ENCODE data around the gene AGAP1. TPM values are rescaled to one million over a fixed set of nuclear protein-coding genes. Genes with fewer than 3 reads are reported as not detected.
A peak's percentile ranks its signal among the peaks of the same experiment; 100 is the strongest.

Gene AGAP1
- polyA plus RNA-seq, 1 donor from 2014 or later = 17.4 TPM

GRCh38 chr2:235649418-235649817 is 155.6 kb downstream of the AGAP1 start:
- no peaks in the 10 kb centered on the region for H3K9me2 ChIP-seq (ENCODE audit: insufficient read depth, low read length)
- H2AFZ ChIP-seq (ENCODE audit: low read depth, low read length) = no peak overlapping the region
- TF ChIP-seq CTCF (IDR thresholded peaks at IDR 0.05; ENCODE audit: poor library complexity, severe bottlenecking) = no peak
- TF ChIP-seq SMC3 (conservative IDR thresholded peaks at IDR 0.05; ENCODE audit: poor library complexity) = no peak
- TF ChIP-seq EP300 (conservative IDR thresholded peaks at IDR 0.05; ENCODE audit: poor library complexity, severe bottlenecking) = no peak
- TF ChIP-seq RAD21 (conservative IDR thresholded peaks at IDR 0.05) = no peak
- no peak for TF ChIP-seq POLR2AphosphoS5 (IDR thresholded peaks at IDR 0.05)
- no peak overlapping the region for H3K4me3 ChIP-seq (ENCODE audit: low read length)
- no peaks in the 10 kb centered on the region for H3K79me2 ChIP-seq (replicated peaks; ENCODE audit: insufficient read depth, low read length)
- H3K36me3 ChIP-seq (ENCODE audit: insufficient read depth, low read length) = no peaks in the 10 kb centered on the region
- no peak overlapping the region for H3K9ac ChIP-seq (ENCODE audit: low read length)
- no peaks in the 10 kb centered on the region for H4K20me1 ChIP-seq (ENCODE audit: insufficient read depth)
- no peaks in the 10 kb centered on the region for H3K9me3 ChIP-seq (ENCODE audit: low read length)
- H3K27me3 ChIP-seq (ENCODE audit: insufficient read depth, low read depth, low read length) = no peaks in the 10 kb centered on the region
- H3K27ac ChIP-seq (ENCODE audit: low read length) = no peak overlapping the region
- H3K4me2 ChIP-seq (ENCODE audit: low read length) = no peak overlapping the region
- no peaks in the 10 kb centered on the region for H3F3A ChIP-seq (ENCODE audit: insufficient read depth, low read length, poor library complexity, severe bottlenecking)

GRCh38 chr2:235651643-235652042 is 157.8 kb downstream of the AGAP1 start:
- no peaks in the 10 kb centered on the region for H4K20me1 ChIP-seq (ENCODE audit: insufficient read depth)
- H3K27ac ChIP-seq (ENCODE audit: low read length) = no peak overlapping the region
- H3F3A ChIP-seq (ENCODE audit: insufficient read depth, low read length, poor library complexity, severe bottlenecking) = no peaks in the 10 kb centered on the region
- no peaks in the 10 kb centered on the region for H3K27me3 ChIP-seq (ENCODE audit: insufficient read depth, low read depth, low read length)
- H3K9me2 ChIP-seq (ENCODE audit: insufficient read depth, low read length) = no peaks in the 10 kb centered on the region
- no peak overlapping the region for H2AFZ ChIP-seq (ENCODE audit: low read depth, low read length)
- H3K36me3 ChIP-seq (ENCODE audit: insufficient read depth, low read length) = no peaks in the 10 kb centered on the region
- no peak overlapping the region for H3K9ac ChIP-seq (ENCODE audit: low read length)
- H3K4me3 ChIP-seq (ENCODE audit: low read length) = peak overlapping the region; percentile 28
- TF ChIP-seq REST (IDR thresholded peaks at IDR 0.05; ENCODE audit: borderline replicate concordance) (peak; percentile 15), EP300 (conservative IDR thresholded peaks at IDR 0.05; ENCODE audit: poor library complexity, severe bottlenecking) (no peak), CTCF (IDR thresholded peaks at IDR 0.05; ENCODE audit: poor library complexity, severe bottlenecking) (no peak)
- H3K79me2 ChIP-seq (replicated peaks; ENCODE audit: insufficient read depth, low read length) = no peaks in the 10 kb centered on the region
- H3K4me2 ChIP-seq (ENCODE audit: low read length) = no peak overlapping the region
- no peaks in the 10 kb centered on the region for H3K9me3 ChIP-seq (ENCODE audit: low read length)

All from neural cell (in vitro differentiated cells).